Liver (tissue), 9 donors: ENCODE data around the gene CUTA. TPM values are rescaled to one million over a fixed set of nuclear protein-coding genes. Genes with fewer than 3 reads are reported as not detected.

Experiments used
- DNase-seq: peaks from one replicate; pipeline ENCODE4 v3.0.0-alpha.2; 2017; ENCODE audit warnings: low spot score
- H3K27ac ChIP-seq, 2 donors: one replicate each; pipeline ENCODE4 v1.7.0; 2013; ENCODE audit warnings: inconsistent platforms in 2 of 2, low read length in 2 of 2, control low read depth in 1 of 2, low read depth in 1 of 2, mild to moderate bottlenecking in 1 of 2
- H3K27me3 ChIP-seq, 4 donors: one replicate each; pipeline versions ENCODE4 v1.6.1 to v1.7.0; 2013; ENCODE audit warnings: low read length in 3 of 4, inconsistent platforms in 1 of 4, mild to moderate bottlenecking in 1 of 4, moderate library complexity in 1 of 4; ENCODE audit not compliant: control insufficient read depth in 4 of 4, insufficient read depth in 4 of 4
- H3K36me3 ChIP-seq, 4 donors: one replicate each; pipeline versions ENCODE4 v1.6.1 to v1.7.0; 2013; ENCODE audit warnings: low read length in 3 of 4, mild to moderate bottlenecking in 3 of 4, low read depth in 1 of 4, moderate library complexity in 1 of 4; ENCODE audit not compliant: control insufficient read depth in 4 of 4, insufficient read depth in 3 of 4
- H3K4me1 ChIP-seq, 4 donors: one replicate each; pipeline versions ENCODE4 v1.6.1 to v1.7.0; 2013; ENCODE audit warnings: low read length in 3 of 4, mild to moderate bottlenecking in 3 of 4, moderate library complexity in 1 of 4; ENCODE audit not compliant: control insufficient read depth in 4 of 4, insufficient read depth in 4 of 4
- H3K4me3 ChIP-seq, 3 donors: one replicate each; pipeline versions ENCODE4 v1.6.1 to v1.7.0; 2013; ENCODE audit warnings: low read length in 3 of 3, control low read depth in 1 of 3, low read depth in 1 of 3, mild to moderate bottlenecking in 1 of 3
- H3K9ac ChIP-seq, 2 donors: one replicate each; pipeline ENCODE4 v1.7.0; 2013; ENCODE audit warnings: low read length in 2 of 2, mild to moderate bottlenecking in 2 of 2, moderate library complexity in 2 of 2, control low read depth in 1 of 2, low read depth in 1 of 2
- H3K9me3 ChIP-seq, 4 donors: one replicate each; pipeline versions ENCODE4 v1.6.1 to v1.7.0; 2013; ENCODE audit warnings: low read length in 3 of 4; ENCODE audit not compliant: control insufficient read depth in 4 of 4
- CTCF ChIP-seq: fragments of 150-350 bp; IDR thresholded peaks from 2 replicates; pipeline ENCODE4 v1.5.1; 2017; ENCODE audit warnings: improper control_type of control experiment, low read depth, low read length; ENCODE audit not compliant: missing input control
- EGR1 ChIP-seq, 2 donors: IDR thresholded peaks; 2 replicates each; pipeline ENCODE4 v1.6.1; 2016 to 2018; ENCODE audit warnings: antibody characterized with exemption in 2 of 2, low read depth in 2 of 2
- FOXA1 ChIP-seq: IDR thresholded peaks from 2 replicates; pipeline ENCODE4 v1.6.1; 2016; ENCODE audit warnings: antibody characterized with exemption
- FOXA2 ChIP-seq: IDR thresholded peaks from 2 replicates; pipeline ENCODE4 v1.6.1; 2016; ENCODE audit warnings: antibody characterized with exemption
- GABPA ChIP-seq, 2 donors: IDR thresholded peaks in 1 of 2; conservative IDR thresholded peaks in 1 of 2; 2 replicates each; pipeline ENCODE4 v1.6.1; 2016; ENCODE audit warnings: antibody characterized with exemption in 2 of 2, mild to moderate bottlenecking in 1 of 2, moderate library complexity in 1 of 2
- HNF4A ChIP-seq, 2 donors: conservative IDR thresholded peaks; 2 replicates each; pipeline ENCODE4 v1.6.1; 2016; ENCODE audit warnings: antibody characterized with exemption in 2 of 2, mild to moderate bottlenecking in 2 of 2
- HNF4G ChIP-seq: IDR thresholded peaks from 2 replicates; pipeline ENCODE4 v1.6.1; 2016; ENCODE audit warnings: antibody characterized with exemption
- JUND ChIP-seq, 2 donors: IDR thresholded peaks; 2 replicates each; pipeline ENCODE4 v1.6.1; 2016; ENCODE audit warnings: antibody characterized with exemption in 2 of 2
- NR2F2 ChIP-seq: IDR thresholded peaks from 2 replicates; pipeline ENCODE4 v1.6.1; 2016; ENCODE audit warnings: antibody characterized with exemption
- RAD21 ChIP-seq, 2 donors: IDR thresholded peaks; 2 replicates each; pipeline ENCODE4 v1.6.1; 2016; ENCODE audit warnings: antibody characterized with exemption in 2 of 2, mild to moderate bottlenecking in 2 of 2
- RXRA ChIP-seq, 2 donors: IDR thresholded peaks; 2 replicates each; pipeline ENCODE4 v1.6.1; 2017 to 2018; ENCODE audit warnings: antibody characterized with exemption in 2 of 2, mild to moderate bottlenecking in 1 of 2
- SP1 ChIP-seq: IDR thresholded peaks from 2 replicates; pipeline ENCODE4 v1.6.1; 2018; ENCODE audit warnings: antibody characterized with exemption, mild to moderate bottlenecking
- TAF1 ChIP-seq: conservative IDR thresholded peaks from 2 replicates; pipeline ENCODE4 v1.6.1; 2016; ENCODE audit warnings: antibody characterized with exemption, mild to moderate bottlenecking
- YY1 ChIP-seq: IDR thresholded peaks from 2 replicates; pipeline ENCODE4 v1.6.1; 2016; ENCODE audit warnings: antibody characterized with exemption, mild to moderate bottlenecking
- ZBTB33 ChIP-seq: IDR thresholded peaks from 2 replicates; pipeline ENCODE4 v1.6.1; 2016; ENCODE audit warnings: antibody characterized with exemption
- WGBS: extraction: QIAGEN DNeasy Blood & Tissue Kit; methylation state at CpG from one replicate; pipeline ENCODE4 v1.1.7; 2013; 5-methylcytosine and 5-hydroxymethylcytosine counted together
- polyA plus RNA-seq, 2 donors: library from polyadenylated mRNA; stranded (reverse) in 1 of 2; unstranded in 1 of 2; fragments of 200-250 nt in 1 of 2; fragments of >200 nt in 1 of 2; fragmentation: Nextera tagmentation in 1 of 2; extraction: Ambion mirVana in 1 of 2; gene quantifications; one replicate each; pipeline versions ENCODE4 v1.2.1 to v1.2.3, GENCODE V29; 2013 to 2015
- total RNA-seq, 2 donors: library from RNA; depleted of rRNA; stranded (reverse); fragments of >200 nt; gene quantifications; one replicate each; pipeline ENCODE4 v1.2.3, GENCODE V29; 2014
- TF ChIP-seq, protein P1 (sequence below): IDR thresholded peaks from 2 replicates; pipeline ENCODE4 v1.6.1; 2016; ENCODE audit warnings: antibody characterized with exemption, mild to moderate bottlenecking
- TF ChIP-seq, protein P2 (sequence below): IDR thresholded peaks from 2 replicates; pipeline ENCODE4 v1.6.1; 2016; ENCODE audit warnings: antibody characterized with exemption
- TF ChIP-seq, protein P3 (sequence below): IDR thresholded peaks from 2 replicates; pipeline ENCODE4 v1.6.1; 2016; ENCODE audit warnings: antibody characterized with exemption
- donor health status: healthy.
- donor health status: healthy.
- donor health status: healthy.
- donor health status: healthy.
- donor health status: healthy.

Gene CUTA
- total and polyA plus RNA-seq, 4 donors = 33.1 to 164 (median 93.2) TPM

GRCh38 chr6:33423777-33424176 lies 5.9 kb upstream of the CUTA start:
- H3K27ac ChIP-seq = no peak overlapping the region
- no peak for TF ChIP-seq HNF4A (conservative IDR thresholded peaks at IDR 0.05)
- no peak for TF ChIP-seq FOXA1
- no peak for TF ChIP-seq JUND (IDR thresholded peaks at IDR 0.05)
- no peak for TF ChIP-seq EGR1 (IDR thresholded peaks at IDR 0.05; ENCODE audit: low read depth in 2 of 2)
- TF ChIP-seq, protein P1, sequence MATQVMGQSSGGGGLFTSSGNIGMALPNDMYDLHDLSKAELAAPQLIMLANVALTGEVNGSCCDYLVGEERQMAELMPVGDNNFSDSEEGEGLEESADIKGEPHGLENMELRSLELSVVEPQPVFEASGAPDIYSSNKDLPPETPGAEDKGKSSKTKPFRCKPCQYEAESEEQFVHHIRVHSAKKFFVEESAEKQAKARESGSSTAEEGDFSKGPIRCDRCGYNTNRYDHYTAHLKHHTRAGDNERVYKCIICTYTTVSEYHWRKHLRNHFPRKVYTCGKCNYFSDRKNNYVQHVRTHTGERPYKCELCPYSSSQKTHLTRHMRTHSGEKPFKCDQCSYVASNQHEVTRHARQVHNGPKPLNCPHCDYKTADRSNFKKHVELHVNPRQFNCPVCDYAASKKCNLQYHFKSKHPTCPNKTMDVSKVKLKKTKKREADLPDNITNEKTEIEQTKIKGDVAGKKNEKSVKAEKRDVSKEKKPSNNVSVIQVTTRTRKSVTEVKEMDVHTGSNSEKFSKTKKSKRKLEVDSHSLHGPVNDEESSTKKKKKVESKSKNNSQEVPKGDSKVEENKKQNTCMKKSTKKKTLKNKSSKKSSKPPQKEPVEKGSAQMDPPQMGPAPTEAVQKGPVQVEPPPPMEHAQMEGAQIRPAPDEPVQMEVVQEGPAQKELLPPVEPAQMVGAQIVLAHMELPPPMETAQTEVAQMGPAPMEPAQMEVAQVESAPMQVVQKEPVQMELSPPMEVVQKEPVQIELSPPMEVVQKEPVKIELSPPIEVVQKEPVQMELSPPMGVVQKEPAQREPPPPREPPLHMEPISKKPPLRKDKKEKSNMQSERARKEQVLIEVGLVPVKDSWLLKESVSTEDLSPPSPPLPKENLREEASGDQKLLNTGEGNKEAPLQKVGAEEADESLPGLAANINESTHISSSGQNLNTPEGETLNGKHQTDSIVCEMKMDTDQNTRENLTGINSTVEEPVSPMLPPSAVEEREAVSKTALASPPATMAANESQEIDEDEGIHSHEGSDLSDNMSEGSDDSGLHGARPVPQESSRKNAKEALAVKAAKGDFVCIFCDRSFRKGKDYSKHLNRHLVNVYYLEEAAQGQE = no peak
- TF ChIP-seq FOXA2 = no peak
- TF ChIP-seq, protein P2, sequence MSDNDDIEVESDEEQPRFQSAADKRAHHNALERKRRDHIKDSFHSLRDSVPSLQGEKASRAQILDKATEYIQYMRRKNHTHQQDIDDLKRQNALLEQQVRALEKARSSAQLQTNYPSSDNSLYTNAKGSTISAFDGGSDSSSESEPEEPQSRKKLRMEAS = no peak
- no peak for TF ChIP-seq CTCF
- TF ChIP-seq ZBTB33 = no peak
- TF ChIP-seq, protein P3, sequence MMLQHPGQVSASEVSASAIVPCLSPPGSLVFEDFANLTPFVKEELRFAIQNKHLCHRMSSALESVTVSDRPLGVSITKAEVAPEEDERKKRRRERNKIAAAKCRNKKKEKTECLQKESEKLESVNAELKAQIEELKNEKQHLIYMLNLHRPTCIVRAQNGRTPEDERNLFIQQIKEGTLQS = no peak
- TF ChIP-seq RXRA (IDR thresholded peaks at IDR 0.05) = no peak
- TF ChIP-seq NR2F2 = no peak
- TF ChIP-seq RAD21 (IDR thresholded peaks at IDR 0.05) = no peak
- TF ChIP-seq YY1 = no peak
- TF ChIP-seq TAF1 = no peak
- no peak for TF ChIP-seq GABPA (IDR thresholded peaks at IDR 0.05 in 1 of 2, conservative IDR thresholded peaks at IDR 0.05 in 1 of 2)
- TF ChIP-seq SP1 = no peak
- no peak for TF ChIP-seq HNF4G
- no peak overlapping the region for H3K9ac ChIP-seq
- 94% methylated on average over 2 of the region's 2 CpGs for WGBS
- peaks cover 7 to 24% (median 16%) of the 10 kb centered on the region in 4 donors for H3K4me1 ChIP-seq
- no peak overlapping the region for H3K4me3 ChIP-seq
- H3K9me3 ChIP-seq = no peaks in the 10 kb centered on the region
- no peaks in the 10 kb centered on the region for H3K36me3 ChIP-seq
- no peaks in the 10 kb centered on the region for H3K27me3 ChIP-seq
- DNase-seq = no peak

- Histone ChIP-seq H3K9me3 (no peaks in the 10 kb centered on the region), H3K36me3 (no peaks in the 10 kb centered on the region), H3K4me3 (no peak overlapping the region), H3K9ac (no peak overlapping the region), H3K27me3 (no peaks in the 10 kb centered on the region), H3K4me1 (peaks cover 14 to 27% (median 21%) of the 10 kb centered on the region in 4 donors), H3K27ac (no peak overlapping the region)
- no peak for DNase-seq
- WGBS = 90% methylated on average over 2 of the region's 2 CpGs
- TF ChIP-seq EGR1 (IDR thresholded peaks at IDR 0.05; ENCODE audit: low read depth in 2 of 2) = no peak
- TF ChIP-seq, protein P2 = no peak
- TF ChIP-seq ZBTB33 = no peak
- TF ChIP-seq GABPA (IDR thresholded peaks at IDR 0.05 in 1 of 2, conservative IDR thresholded peaks at IDR 0.05 in 1 of 2) = no peak
- TF ChIP-seq TAF1 = no peak
- TF ChIP-seq, protein P1 = no peak
- no peak for TF ChIP-seq RAD21 (IDR thresholded peaks at IDR 0.05)
- no peak for TF ChIP-seq JUND (IDR thresholded peaks at IDR 0.05)
- TF ChIP-seq, protein P3 = no peak
- TF ChIP-seq HNF4G = no peak
- no peak for TF ChIP-seq FOXA2
- no peak for TF ChIP-seq FOXA1
- no peak for TF ChIP-seq RXRA (IDR thresholded peaks at IDR 0.05)
Measured at GRCh38 chr6:33421344-33421643, 3.4 kb upstream of the CUTA start.
